ENCODE results near the gene FAM72C. TPM values are rescaled to one million over a fixed set of nuclear protein-coding genes. Genes with fewer than 3 reads are reported as not detected.
"Not testable (repeated sequence)": the region's sequence is repeated elsewhere in the genome, so short reads cannot be mapped to it uniquely, and the experiment has no call there.

Gene FAM72C
- total RNA-seq, 2 experiments from 2014 or later: 8.8 to 12.3 TPM

DNA sequence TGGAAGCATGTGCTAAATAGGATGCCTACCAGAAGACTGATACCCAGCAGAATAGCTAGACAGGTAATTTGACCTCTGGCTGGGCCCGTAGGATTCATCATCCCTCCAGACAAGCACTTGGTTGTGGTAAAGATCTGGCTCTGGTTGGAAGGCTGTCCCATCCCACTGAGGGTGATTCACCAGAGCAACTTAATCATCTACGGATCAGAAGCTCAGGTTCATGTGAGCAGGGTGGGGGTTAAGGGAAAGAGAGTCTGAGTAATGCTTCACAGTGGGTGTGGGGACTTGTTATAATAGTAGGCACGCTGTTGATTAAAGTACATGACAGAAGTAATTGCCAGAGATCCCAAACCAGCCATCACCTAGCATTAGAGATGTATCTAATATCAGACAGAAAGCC lies 26.5 kb downstream of the FAM72C start:
- not testable (repeated sequence) for H3K9me3 Mint-ChIP-seq, H3K4me1 Mint-ChIP-seq, H3K27ac Mint-ChIP-seq, DNase-seq, H3K4me3 Mint-ChIP-seq, H3K36me3 Mint-ChIP-seq, H3K27me3 Mint-ChIP-seq

DNA sequence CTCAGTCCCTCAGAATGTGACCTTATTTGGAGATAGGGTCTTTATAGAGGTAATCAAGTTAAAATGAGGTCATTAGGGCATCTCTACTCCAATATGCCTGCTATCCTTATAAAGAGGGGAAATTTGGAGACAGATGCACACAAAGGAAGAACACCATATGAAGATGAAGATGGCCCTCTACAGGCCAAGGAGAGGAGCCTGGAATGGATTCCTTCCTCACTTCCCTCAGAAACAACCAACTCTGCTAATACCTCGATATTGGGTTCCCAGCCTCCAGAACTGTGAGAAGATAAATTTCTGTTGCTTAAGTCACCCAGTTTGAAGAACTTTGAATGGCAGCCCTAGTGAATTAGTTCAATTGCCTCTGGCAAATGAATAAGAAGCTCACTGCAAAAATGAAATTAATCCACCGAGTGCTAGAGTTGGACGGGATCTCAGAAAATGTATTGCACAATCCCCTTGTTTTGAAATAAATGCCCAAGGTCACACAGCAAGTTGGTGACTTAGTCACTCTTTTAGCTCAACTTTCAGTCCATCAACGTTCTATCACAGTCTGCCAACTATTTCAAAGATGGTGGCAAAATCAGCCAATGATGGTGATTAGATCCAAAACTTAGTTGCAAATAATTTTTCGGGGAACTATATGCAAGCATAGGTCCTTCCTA lies 27.1 kb downstream of the FAM72C start:
- not testable (repeated sequence) for H3K9me3 Mint-ChIP-seq, H3K27me3 Mint-ChIP-seq, H3K4me3 Mint-ChIP-seq, H3K36me3 Mint-ChIP-seq, H3K27ac Mint-ChIP-seq, H3K4me1 Mint-ChIP-seq, DNase-seq

DNA sequence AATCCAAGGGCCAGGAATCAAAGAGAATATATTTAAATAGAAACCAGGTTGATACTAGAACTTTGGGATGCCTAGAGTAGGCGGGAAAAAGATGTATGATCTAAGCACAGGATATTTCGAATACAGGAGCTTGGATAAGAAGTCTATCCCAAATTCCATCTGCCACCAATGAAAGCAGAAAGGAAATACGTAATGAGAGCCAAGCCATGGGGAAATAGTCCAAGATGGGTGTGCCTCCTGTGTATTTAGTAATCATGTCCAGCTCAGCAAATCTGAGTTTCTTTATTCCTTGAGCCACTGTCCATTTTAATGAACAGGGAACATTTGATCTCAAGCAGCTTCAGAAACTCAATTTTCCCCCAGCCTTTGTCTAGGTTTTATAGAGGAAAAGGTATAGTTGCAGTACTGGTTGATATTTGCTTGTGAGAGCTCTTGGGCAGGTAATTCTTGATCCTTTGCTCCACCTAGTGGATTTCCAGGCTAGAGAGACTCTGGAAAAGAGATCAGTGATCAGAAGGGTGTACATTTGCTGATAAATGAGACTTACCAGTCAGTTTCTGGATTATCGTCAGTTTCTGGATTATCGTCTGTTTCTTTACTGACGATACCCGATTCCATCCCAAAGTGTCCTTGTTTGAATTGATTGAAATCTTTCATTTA lies 28.3 kb downstream of the FAM72C start:
- H3K36me3 Mint-ChIP-seq, H3K27ac Mint-ChIP-seq, H3K9me3 Mint-ChIP-seq, H3K4me1 Mint-ChIP-seq, DNase-seq, H3K4me3 Mint-ChIP-seq, H3K27me3 Mint-ChIP-seq: not testable (repeated sequence)

DNA sequence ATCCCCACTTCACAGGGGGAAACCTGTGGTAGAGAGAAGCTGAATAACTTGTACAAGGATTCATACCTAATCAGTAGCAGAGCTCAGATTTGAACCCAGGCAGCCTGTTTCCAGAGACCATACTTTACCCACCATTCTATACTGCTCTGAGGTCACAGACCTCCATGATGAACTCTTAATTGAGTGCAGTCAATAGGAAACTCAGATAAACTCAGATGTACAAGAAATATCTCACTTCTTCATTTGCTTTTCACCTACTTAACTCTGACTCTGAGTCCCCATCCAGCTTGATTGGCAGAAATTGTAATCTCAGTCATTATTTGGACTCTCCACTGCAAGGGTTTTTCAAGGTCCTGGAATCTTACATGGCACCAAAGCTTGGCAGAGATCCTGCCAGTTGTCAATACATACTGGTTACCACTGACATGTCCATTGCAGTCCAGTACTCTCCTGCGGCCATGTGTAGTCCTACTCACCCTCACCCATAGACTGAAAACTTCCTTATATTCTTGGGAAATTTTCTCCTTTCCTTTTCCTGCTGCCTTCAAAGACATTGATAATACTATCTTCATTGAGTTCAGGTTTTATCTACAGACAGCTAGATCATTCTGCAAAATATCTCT lies 29.4 kb downstream of the FAM72C start:
- H3K27me3 Mint-ChIP-seq, H3K4me3 Mint-ChIP-seq, H3K9me3 Mint-ChIP-seq, DNase-seq, H3K4me1 Mint-ChIP-seq, H3K36me3 Mint-ChIP-seq, H3K27ac Mint-ChIP-seq: not testable (repeated sequence)

DNA sequence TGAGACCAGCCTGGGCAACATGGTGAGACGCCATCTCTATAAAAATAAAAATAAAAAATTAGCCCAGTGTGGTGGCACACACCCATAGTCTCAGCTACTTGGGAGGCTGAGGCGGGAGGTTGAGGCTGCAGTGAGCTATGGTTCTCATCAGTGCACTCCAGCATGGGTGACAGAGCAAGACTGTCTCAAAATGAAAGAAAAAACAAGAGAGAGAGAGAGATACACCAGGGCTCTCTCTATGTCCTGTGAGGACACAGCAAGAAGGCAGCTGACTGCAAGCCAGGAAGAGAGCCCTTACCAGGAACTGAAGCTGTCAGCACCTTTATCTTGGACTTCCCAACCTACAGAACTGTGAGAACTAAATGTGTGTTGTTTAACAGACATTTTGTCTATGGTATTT lies 32.1 kb downstream of the FAM72C start:
- H3K36me3 Mint-ChIP-seq, H3K9me3 Mint-ChIP-seq, H3K4me3 Mint-ChIP-seq, H3K27ac Mint-ChIP-seq, H3K4me1 Mint-ChIP-seq, H3K27me3 Mint-ChIP-seq, DNase-seq: not testable (repeated sequence)

DNA sequence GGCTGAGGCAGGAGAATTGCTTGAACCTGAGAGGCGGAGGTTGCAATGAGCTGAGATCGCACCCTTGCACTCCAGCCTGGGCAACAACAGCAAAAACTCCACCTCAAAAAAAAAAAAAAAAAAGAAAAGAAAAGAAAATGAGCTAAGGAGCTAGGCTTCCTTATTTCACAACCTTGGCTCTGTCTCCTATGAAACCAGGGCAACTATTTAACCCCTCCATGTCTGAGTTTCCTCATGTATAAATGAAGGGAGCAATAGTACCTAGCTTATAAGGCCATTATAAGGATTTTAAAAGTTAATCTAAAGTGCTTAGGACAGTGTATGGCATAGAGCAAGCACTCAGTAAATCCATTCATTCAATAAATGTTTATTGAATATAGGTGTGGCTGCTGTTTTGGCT lies 32.9 kb downstream of the FAM72C start:
- not testable (repeated sequence) for H3K36me3 Mint-ChIP-seq, DNase-seq, H3K4me1 Mint-ChIP-seq, H3K27me3 Mint-ChIP-seq, H3K27ac Mint-ChIP-seq, H3K4me3 Mint-ChIP-seq, H3K9me3 Mint-ChIP-seq

DNA sequence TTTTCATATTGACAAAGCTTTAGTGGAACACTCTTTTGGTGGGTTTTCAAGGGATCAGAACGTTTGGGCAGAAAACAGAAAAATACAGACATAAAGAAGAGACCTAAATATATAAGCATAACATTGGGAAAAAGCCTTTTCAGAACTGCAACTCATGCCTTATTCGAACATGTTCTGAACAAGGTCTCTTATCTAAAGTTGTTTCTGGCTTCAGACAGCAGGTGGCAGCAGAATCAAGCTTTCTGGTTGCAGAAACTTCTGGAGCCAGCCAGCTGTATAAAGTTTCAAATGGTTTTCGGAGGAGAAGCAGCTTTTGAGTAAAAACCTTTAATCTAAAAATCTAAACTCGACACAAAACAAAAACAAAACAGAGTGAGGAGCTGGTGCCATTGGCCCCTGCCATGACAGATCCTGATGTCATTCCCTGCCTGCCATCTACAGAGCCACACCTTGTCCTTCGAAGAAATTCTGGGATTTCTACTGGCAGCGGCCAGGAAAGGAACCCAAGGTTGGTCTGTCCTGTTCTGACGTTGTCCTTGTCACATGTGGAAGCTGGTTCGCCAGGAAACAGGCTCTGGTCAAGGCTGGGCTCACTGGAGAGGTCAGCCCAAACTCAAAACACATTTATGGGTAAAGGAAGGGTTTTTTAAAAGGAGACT lies 35.2 kb downstream of the FAM72C start:
- not testable (repeated sequence) for H3K27me3 Mint-ChIP-seq, H3K4me3 Mint-ChIP-seq, H3K9me3 Mint-ChIP-seq, H3K27ac Mint-ChIP-seq, DNase-seq, H3K4me1 Mint-ChIP-seq, H3K36me3 Mint-ChIP-seq

DNA sequence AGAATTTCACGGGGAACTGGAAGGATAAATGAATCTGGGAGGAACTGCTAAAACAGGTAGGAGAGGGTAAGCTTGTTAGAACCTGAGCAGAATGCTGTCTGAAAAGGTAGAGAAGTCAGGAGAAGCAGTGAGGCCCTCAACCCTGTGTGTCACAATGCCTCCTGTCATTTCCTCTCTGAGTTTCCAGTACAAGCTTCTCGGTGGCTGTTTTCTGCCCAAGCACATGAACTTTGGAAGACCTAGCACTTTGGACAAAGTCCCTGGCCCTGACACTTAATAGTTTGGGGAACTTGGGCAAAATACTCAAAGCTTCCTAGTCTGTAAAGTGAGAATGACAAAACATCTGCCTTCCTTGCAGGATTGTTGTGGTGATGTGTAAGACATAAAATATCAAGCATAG lies 52.7 kb downstream of the FAM72C start:
- H3K4me3 Mint-ChIP-seq, H3K4me1 Mint-ChIP-seq, H3K27me3 Mint-ChIP-seq, H3K27ac Mint-ChIP-seq, H3K9me3 Mint-ChIP-seq, H3K36me3 Mint-ChIP-seq, DNase-seq: not testable (repeated sequence)

DNA sequence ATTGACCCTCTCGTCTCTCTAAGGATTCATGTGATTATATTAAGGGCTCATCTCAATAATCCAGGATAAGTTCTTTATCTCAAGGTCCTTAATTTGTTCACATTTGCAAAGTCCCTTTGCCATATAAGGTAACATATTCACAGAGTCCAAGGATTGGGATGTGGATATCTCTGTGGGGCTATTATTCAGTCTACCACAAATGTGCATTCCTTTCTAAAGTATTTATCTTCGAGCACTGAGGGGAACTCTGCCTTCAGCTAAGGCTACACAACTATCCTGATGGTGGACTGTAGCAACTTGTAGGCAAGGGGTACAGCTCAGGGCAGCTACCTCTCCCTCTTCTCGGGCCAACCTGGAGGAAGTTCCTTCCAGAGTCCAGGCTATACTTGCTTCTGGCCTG lies 53.2 kb downstream of the FAM72C start:
- H3K27ac Mint-ChIP-seq, H3K27me3 Mint-ChIP-seq, H3K4me3 Mint-ChIP-seq, H3K9me3 Mint-ChIP-seq, H3K36me3 Mint-ChIP-seq, H3K4me1 Mint-ChIP-seq, DNase-seq: not testable (repeated sequence)

DNA sequence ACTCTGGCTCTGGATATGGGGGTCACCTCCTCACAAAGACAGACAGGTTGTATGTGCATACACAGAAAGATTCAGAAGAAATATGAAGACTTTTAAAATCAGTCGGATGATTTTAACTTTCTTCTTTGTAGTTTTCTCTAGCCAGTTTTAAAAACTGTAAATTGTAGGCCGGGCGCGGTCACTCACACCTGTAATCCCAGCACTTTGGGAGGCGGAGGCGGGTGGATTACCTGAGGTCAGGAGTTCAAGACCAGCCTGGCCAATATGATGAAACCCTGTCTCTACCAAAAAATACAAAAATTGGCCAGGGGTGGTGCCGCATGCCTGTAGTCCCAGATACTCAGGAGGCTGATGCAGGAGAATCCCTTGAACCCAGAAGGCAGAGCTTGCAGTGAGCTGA lies 58.1 kb downstream of the FAM72C start:
- H3K36me3 Mint-ChIP-seq, H3K27me3 Mint-ChIP-seq, H3K9me3 Mint-ChIP-seq, H3K27ac Mint-ChIP-seq, H3K4me3 Mint-ChIP-seq, H3K4me1 Mint-ChIP-seq, DNase-seq: not testable (repeated sequence)
